ENCODE data around the gene IL12RB2. TPM values are rescaled to one million over a fixed set of nuclear protein-coding genes. Genes with fewer than 3 reads are reported as not detected.

IL12RB2 gene
- polyA plus RNA-seq, 1 of the 3 experiments (the other 2 are of a cell fraction), result not detected

DNA sequence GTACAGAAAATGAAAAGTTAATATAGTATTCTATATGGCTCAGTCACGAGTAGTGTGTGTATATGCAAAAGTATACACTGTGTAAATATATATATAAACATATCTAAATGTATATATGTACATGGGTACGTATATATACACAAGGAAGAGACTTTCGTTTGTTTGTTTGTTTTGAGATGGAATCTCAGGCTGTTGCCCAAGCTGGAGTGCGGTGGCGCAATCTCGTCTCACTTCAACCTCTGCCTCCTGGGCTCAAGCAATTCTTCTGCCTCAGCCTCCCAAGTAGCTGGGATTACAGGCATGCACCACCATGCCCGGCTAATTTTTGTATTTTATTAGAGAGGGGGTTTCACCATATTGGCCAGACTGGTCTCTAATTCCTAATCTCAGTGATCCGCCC is 16.4 kb downstream of the IL12RB2 start (continued):
- no peak for TF ChIP-seq RXRA (IDR thresholded peaks at IDR 0.05; ENCODE audit: borderline replicate concordance, low read depth)

DNA sequence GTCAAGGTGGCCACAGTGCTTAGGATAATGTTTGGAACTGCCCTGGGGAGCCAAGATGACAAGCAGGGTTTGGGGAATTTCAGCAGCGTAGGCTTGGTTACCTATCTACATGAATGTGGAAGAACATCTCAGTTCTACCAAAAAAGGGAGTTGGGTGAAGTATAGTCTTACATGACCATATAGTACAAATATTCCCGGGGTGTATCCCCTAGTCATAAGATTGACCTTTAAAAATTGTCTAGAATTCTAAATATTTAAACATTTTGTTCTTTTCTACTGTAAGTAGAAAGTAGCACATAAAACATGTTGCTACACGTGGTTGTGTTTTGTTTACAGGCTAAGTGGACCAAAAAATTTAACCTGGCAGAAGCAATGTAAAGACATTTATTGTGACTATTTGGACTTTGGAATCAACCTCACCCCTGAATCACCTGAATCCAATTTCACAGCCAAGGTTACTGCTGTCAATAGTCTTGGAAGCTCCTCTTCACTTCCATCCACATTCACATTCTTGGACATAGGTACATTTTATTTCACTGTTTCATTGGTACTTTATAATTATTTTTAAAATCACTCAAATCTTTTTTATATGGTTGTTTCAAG is 20.3 kb downstream of the IL12RB2 start:
- Histone ChIP-seq H2AFZ (ENCODE audit: low read depth) (no peak overlapping the region), H3K4me2 (no peak overlapping the region), H3F3A (replicated peaks; ENCODE audit: insufficient read depth) (no peaks in the 10 kb centered on the region), H3K9me3 (no peaks in the 10 kb centered on the region), H3K27me3 (ENCODE audit: insufficient read depth) (no peaks in the 10 kb centered on the region; the same call in 1 of the 2 replicates), H4K20me1 (ENCODE audit: insufficient read depth) (no peaks in the 10 kb centered on the region), H3K4me1 (ENCODE audit: control insufficient read depth in 1 of 2, insufficient read depth in 2 of 2, low read depth in 1 of 2, low read length in 1 of 2) (no peaks in the 10 kb centered on the region), H3K36me3 (replicated peaks in 1 of 2; ENCODE audit: control insufficient read depth in 1 of 2, insufficient read depth in 2 of 2, low read length in 1 of 2) (no peaks in the 10 kb centered on the region), H3K9ac (no peak overlapping the region), H3K4me3 (ENCODE audit: low read depth in 2 of 2, low read length in 1 of 2) (no peak overlapping the region), H3K79me2 (ENCODE audit: insufficient read depth) (no peaks in the 10 kb centered on the region), H3K27ac (ENCODE audit: low read depth in 2 of 2, low read length in 1 of 2) (no peak overlapping the region), H3K9me2 (no peaks in the 10 kb centered on the region)
- POLR2A ChIA-PET, result no interaction called here
- TF ChIP-seq RXRA (IDR thresholded peaks at IDR 0.05; ENCODE audit: borderline replicate concordance, low read depth) (no peak), RAD21 (IDR thresholded peaks at IDR 0.05; ENCODE audit: low read length) (no peak), FOXJ3 (CRISPR knock-in tag; IDR thresholded peaks at IDR 0.05) (no peak), TAF1 (IDR thresholded peaks at IDR 0.05; ENCODE audit: borderline replicate concordance, low read depth, low read length) (no peak), SIN3A (IDR thresholded peaks at IDR 0.05; ENCODE audit: borderline replicate concordance, low read depth, low read length) (no peak), NRF1 (IDR thresholded peaks at IDR 0.05; ENCODE audit: low read depth, low read length) (no peak)
- TF ChIP-seq, protein P1, sequence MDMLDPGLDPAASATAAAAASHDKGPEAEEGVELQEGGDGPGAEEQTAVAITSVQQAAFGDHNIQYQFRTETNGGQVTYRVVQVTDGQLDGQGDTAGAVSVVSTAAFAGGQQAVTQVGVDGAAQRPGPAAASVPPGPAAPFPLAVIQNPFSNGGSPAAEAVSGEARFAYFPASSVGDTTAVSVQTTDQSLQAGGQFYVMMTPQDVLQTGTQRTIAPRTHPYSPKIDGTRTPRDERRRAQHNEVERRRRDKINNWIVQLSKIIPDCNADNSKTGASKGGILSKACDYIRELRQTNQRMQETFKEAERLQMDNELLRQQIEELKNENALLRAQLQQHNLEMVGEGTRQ (IDR thresholded peaks at IDR 0.05; ENCODE audit: borderline replicate concordance, low read depth, low read length), result no peak
- TF ChIP-seq, protein P2, sequence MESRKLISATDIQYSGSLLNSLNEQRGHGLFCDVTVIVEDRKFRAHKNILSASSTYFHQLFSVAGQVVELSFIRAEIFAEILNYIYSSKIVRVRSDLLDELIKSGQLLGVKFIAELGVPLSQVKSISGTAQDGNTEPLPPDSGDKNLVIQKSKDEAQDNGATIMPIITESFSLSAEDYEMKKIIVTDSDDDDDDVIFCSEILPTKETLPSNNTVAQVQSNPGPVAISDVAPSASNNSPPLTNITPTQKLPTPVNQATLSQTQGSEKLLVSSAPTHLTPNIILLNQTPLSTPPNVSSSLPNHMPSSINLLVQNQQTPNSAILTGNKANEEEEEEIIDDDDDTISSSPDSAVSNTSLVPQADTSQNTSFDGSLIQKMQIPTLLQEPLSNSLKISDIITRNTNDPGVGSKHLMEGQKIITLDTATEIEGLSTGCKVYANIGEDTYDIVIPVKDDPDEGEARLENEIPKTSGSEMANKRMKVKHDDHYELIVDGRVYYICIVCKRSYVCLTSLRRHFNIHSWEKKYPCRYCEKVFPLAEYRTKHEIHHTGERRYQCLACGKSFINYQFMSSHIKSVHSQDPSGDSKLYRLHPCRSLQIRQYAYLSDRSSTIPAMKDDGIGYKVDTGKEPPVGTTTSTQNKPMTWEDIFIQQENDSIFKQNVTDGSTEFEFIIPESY (IDR thresholded peaks at IDR 0.05; ENCODE audit: borderline replicate concordance, low read depth), result no peak
- no peak for DNase-seq
- CTCF ChIA-PET, result no interaction called here
- 46% methylated on average over 3 of the region's 3 CpGs for WGBS (ENCODE audit: low lambda C conversion rate)

DNA sequence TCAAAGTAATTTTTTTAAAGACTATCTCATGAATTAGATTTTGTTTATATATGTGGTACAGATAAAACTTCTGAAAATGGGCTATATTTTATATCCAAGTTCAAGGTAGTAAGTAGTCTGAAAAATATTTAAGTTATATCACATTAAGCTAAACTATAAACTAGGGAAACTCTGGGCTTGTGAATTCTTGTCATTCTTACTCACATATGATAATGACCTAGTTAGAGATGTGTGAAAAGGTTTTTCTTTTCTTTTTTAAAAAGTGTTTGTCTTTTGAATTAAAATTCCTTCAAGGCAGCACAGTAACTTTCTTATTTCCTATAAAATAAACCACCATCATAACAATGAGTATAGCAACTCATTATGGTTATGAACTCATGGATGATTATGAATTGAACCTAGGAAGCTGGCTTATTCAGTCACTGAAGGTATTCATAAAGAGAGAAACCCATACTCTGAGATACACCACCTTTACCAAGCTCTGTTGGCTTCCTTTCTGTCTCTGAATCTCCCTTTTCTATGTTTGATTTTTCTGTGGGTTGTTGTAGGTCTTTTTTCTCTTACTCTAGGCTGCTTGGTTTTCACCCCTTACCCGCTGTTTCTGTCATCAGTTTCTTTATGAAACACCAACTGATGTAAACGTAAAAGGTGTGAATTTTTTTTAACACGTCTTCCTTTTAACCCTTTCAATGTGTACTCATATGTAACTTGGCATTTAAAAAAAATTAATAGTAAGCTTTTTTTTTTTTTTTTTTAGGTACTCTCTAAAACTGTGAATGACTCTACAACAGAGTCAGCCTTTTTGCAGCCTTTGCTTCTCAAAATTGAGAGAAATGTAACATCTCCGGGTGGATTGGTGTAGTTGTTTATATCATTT is 25.2 kb downstream of the IL12RB2 start:
- H2AFZ ChIP-seq (ENCODE audit: low read depth), result no peak overlapping the region
- H3F3A ChIP-seq (replicated peaks; ENCODE audit: insufficient read depth), result no peaks in the 10 kb centered on the region
- H3K9ac ChIP-seq, result no peak overlapping the region
- H3K27me3 ChIP-seq (ENCODE audit: insufficient read depth), result no peaks in the 10 kb centered on the region
- no peaks in the 10 kb centered on the region for H3K36me3 ChIP-seq (replicated peaks in 1 of 2; ENCODE audit: control insufficient read depth in 1 of 2, insufficient read depth in 2 of 2, low read length in 1 of 2)
- CTCF ChIA-PET, result interaction anchor here (0.7 to 2.3 kb wide), 5 partner anchors 14 to 337 kb away, joined by 3 to 10 read pairs (median 3); no protein-coding TSS in a partner anchor
- POLR2A ChIA-PET, result no interaction called here
- H3K9me2 ChIP-seq, result no peaks in the 10 kb centered on the region
- no peak overlapping the region for H3K4me2 ChIP-seq
- no peak for DNase-seq
- no peaks in the 10 kb centered on the region for H3K9me3 ChIP-seq
- no peaks in the 10 kb centered on the region for H3K79me2 ChIP-seq (ENCODE audit: insufficient read depth)
- 77% methylated on average over 4 of the region's 4 CpGs for WGBS (ENCODE audit: low lambda C conversion rate)
- H4K20me1 ChIP-seq (ENCODE audit: insufficient read depth), result no peaks in the 10 kb centered on the region
- H3K4me1 ChIP-seq (ENCODE audit: control insufficient read depth in 1 of 2, insufficient read depth in 2 of 2, low read depth in 1 of 2, low read length in 1 of 2), result no peaks in the 10 kb centered on the region
- TF ChIP-seq, protein P2 (IDR thresholded peaks at IDR 0.05; ENCODE audit: borderline replicate concordance, low read depth), result no peak
- TF ChIP-seq CHD2 (IDR thresholded peaks at IDR 0.05; ENCODE audit: low read length, partially characterized antibody), result no peak
- TF ChIP-seq TAF1 (IDR thresholded peaks at IDR 0.05; ENCODE audit: borderline replicate concordance, low read depth, low read length), result no peak
- no peak for TF ChIP-seq ELF1 (IDR thresholded peaks at IDR 0.05)
- no peak for TF ChIP-seq POLR2AphosphoS5 (IDR thresholded peaks at IDR 0.05; ENCODE audit: low read depth, low read length)
- H3K27ac ChIP-seq (ENCODE audit: low read depth in 2 of 2, low read length in 1 of 2), result no peak overlapping the region
- H3K4me3 ChIP-seq (ENCODE audit: low read depth in 2 of 2, low read length in 1 of 2), result no peak overlapping the region

Measured in SK-N-SH (cell line).